HEK293T (cell line): Measurements from ENCODE around the gene DLG2.

Experiments
- BHLHE40 ChIP-seq: fragments of 450-650 bp; IDR thresholded peaks from 2 replicates; pipeline ENCODE4 v1.6.1; 2016; ENCODE audit warnings: mild to moderate bottlenecking, moderate library complexity, borderline replicate concordance
- CTBP1 ChIP-seq: fragments of 450-650 bp; IDR thresholded peaks from 2 replicates; pipeline ENCODE4 v1.6.1; 2016; ENCODE audit warnings: borderline replicate concordance
- ELF4 ChIP-seq: fragments of 450-650 bp; IDR thresholded peaks from 2 replicates; pipeline ENCODE4 v1.6.1; 2017; ENCODE audit warnings: antibody characterized with exemption
- FOXK2 ChIP-seq: fragments of 450-650 bp; IDR thresholded peaks from 2 replicates; pipeline ENCODE4 v1.6.1; 2016; ENCODE audit warnings: mild to moderate bottlenecking
- FOXM1 ChIP-seq: fragments of 450-650 bp; IDR thresholded peaks from 2 replicates; pipeline ENCODE4 v1.6.1; 2017; ENCODE audit warnings: mild to moderate bottlenecking, borderline replicate concordance
- SP1 ChIP-seq: fragments of 450-650 bp; IDR thresholded peaks from 2 replicates; pipeline ENCODE4 v1.6.1; 2017
- ZNF384 ChIP-seq: fragments of 450-650 bp; IDR thresholded peaks from 2 replicates; pipeline ENCODE4 v1.6.1; 2016

- TF ChIP-seq SP1: no peak
- no peak for TF ChIP-seq FOXK2
- TF ChIP-seq BHLHE40: no peak
- TF ChIP-seq ZNF384: no peak
- TF ChIP-seq FOXM1: no peak
- no peak for TF ChIP-seq CTBP1
- no peak for TF ChIP-seq ELF4
Observed at GRCh38 chr11:83521647-83522596, 2105.2 kb downstream of the DLG2 start.
